Tibial nerve (tissue), 3 donors: ENCODE measurements around the gene APBA1.

Source experiments
- CTCF ChIP-seq, 5 experiments: fragments of 200-600 bp in 3 of 5; fragments of 450-650 bp in 2 of 5; sonication (generic) in 3 of 5; IDR thresholded peaks; one replicate each; pipeline ENCODE4 v1.5.1; 2016 to 2019; ENCODE audit warnings: antibody characterized with exemption in 5 of 5, mild to moderate bottlenecking in 3 of 5, moderate library complexity in 2 of 5
- POLR2A ChIP-seq, 2 donors: fragments of 450-650 bp; IDR thresholded peaks; one replicate each; pipeline ENCODE4 v1.6.1; 2017; ENCODE audit warnings: antibody characterized with exemption in 2 of 2, mild to moderate bottlenecking in 2 of 2, moderate library complexity in 2 of 2

- TF ChIP-seq CTCF (IDR thresholded peaks at IDR 0.05) (no peak), POLR2A (IDR thresholded peaks at IDR 0.05) (no peak)
Observed at GRCh38 chr9:69379270-69379982, 292.7 kb downstream of the APBA1 start.
